Activated naive CD4-positive, alpha-beta T cell treated with anti-CD3 and anti-CD28 coated beads for 36 hours (primary cell): Measurements from ENCODE around the gene SLIT1. TPM values are rescaled to one million over a fixed set of nuclear protein-coding genes. Genes with fewer than 3 reads are reported as not detected.

ENCODE experiments used
- CTCF ChIA-PET: fragments of 350-600 bp; sonication (Branson Sonifier 250); formaldehyde crosslinking; loops from one replicate; lab custom pipeline; 2021; ENCODE audit warnings: antibody characterized with exemption; lab: Charles Lee
- DNase-seq: peaks from one replicate; pipeline ENCODE4 v3.0.0-alpha.2; 2020
- H3K27ac Mint-ChIP-seq: one replicate; pipeline ENCODE4 v1.8.0; 2021; ENCODE audit warnings: mild to moderate bottlenecking, mixed read lengths
- H3K27me3 Mint-ChIP-seq: one replicate; pipeline ENCODE4 v1.8.0; 2021; ENCODE audit warnings: low read depth, mixed read lengths
- H3K36me3 Mint-ChIP-seq: one replicate; pipeline ENCODE4 v1.8.0; 2021; ENCODE audit warnings: low read depth, mixed read lengths
- H3K4me1 Mint-ChIP-seq: one replicate; pipeline ENCODE4 v1.8.0; 2021; ENCODE audit warnings: low read depth, mixed read lengths
- H3K4me3 Mint-ChIP-seq: one replicate; pipeline ENCODE4 v1.8.0; 2021; ENCODE audit warnings: mild to moderate bottlenecking, moderate library complexity, mixed read lengths
- H3K9me3 Mint-ChIP-seq: one replicate; pipeline ENCODE4 v1.8.0; 2021; ENCODE audit warnings: mixed read lengths
- intact Hi-C: fragments of 100-400 bp; cut with micrococcal nuclease; formaldehyde crosslinking; loops from one replicate; pipeline ENCODE4 v1.15.1; 2023
- total RNA-seq, 2 experiments: library from RNA; stranded (reverse); gene quantifications; one replicate each; pipeline ENCODE4 v1.2.3, GENCODE V29; 2021

The SLIT1 gene
- total RNA-seq, 2 experiments from 2014 or later: 0.44 to 0.60 TPM

GRCh38 chr10:97074256-97075145, 111.3 kb downstream of the SLIT1 start:
- Mint-ChIP-seq H3K27ac (no peak overlapping the region), H3K4me3 (no peak overlapping the region), H3K36me3 (no peaks in the 10 kb centered on the region), H3K27me3 (peaks cover 26% of the 10 kb centered on the region), H3K9me3 (peaks cover 3% of the 10 kb centered on the region), H3K4me1 (peaks cover 7% of the 10 kb centered on the region)
- intact Hi-C loops: loop anchor here (5.0 kb wide), 1 partner anchor 328 kb away; the partner anchor contains the start of gene RRP12
- CTCF ChIA-PET: interaction anchor here (0.8 to 10.4 kb wide), 8 partner anchors 15 to 159 kb away, joined by 3 to 213 read pairs (median 6); no protein-coding TSS in a partner anchor
- no peak for DNase-seq

DNA sequence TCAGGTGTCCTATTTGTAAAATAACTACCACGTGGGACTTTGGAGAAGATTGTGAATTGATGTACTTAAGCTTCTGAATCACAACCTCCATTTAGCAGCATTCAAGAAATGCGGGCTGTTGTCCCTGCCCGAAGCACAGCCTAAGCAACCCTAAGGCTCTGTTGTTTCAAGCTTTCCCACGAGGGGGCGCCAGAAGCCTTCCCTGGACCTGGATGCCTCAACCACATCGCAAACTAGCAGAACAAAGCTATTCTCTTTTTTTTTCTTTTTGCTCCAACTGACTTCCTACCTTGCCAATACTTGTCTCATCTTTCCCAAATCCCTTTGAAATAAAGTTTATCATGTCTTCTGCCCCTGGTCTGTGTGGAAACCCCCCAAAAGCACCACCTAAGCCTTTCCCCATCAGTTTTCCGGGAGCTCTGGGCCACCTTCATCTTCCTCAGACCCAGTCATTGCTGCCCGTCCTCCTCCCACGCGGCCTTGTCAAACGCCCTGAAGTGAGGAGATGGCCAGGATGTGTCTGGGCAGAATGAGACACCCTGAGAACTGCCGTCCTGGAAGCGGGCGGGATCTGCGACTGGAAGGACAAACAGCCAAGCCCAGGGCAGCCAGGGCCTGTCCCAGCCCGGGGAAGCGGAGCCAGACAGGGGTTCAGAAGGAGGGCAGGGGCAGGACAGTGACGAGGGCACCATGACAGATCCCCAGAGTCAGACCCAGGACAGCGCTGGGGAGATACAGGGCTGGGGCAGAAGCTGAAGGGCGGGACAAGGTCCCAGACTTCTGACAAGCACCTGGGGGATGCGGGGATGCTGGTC, 112.7 kb downstream of the SLIT1 start:
- no peak overlapping the region for H3K27ac Mint-ChIP-seq
- peaks cover 3% of the 10 kb centered on the region for H3K9me3 Mint-ChIP-seq
- no peaks in the 10 kb centered on the region for H3K36me3 Mint-ChIP-seq
- DNase-seq: peak; percentile 94
- peaks cover 10% of the 10 kb centered on the region for H3K4me1 Mint-ChIP-seq
- intact Hi-C loops: loop anchor here (1.0 to 5.0 kb wide), 6 partner anchors 36 to 329 kb away; partner anchors contain the start of gene RRP12
- CTCF ChIA-PET: interaction anchor here (0.5 to 10.4 kb wide), 48 partner anchors 9 to 1306 kb away, joined by 3 to 213 read pairs (median 6); no protein-coding TSS in a partner anchor
- H3K27me3 Mint-ChIP-seq: peaks cover 25% of the 10 kb centered on the region
- H3K4me3 Mint-ChIP-seq: no peak overlapping the region

DNA sequence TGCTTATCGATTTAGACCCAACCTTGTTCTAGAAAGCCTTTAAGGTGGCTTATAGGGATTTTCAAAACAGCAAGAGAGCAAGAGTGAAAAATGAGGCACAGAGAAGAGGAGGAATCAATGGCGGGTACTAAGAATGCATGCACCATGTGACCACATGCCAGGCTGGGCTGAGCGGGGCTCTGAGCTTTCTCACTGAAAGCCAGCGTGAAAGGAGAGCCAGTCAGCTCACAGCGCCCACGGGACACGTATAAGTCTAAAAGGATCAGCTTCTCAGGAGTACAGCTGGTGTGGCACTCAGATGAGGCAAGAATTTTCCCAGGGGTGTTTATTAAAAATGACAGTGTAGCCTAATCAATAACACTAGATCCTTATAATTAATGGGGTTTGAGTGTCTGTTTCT, 114.3 kb downstream of the SLIT1 start:
- Mint-ChIP-seq H3K4me1 (peaks cover 10% of the 10 kb centered on the region), H3K4me3 (no peak overlapping the region), H3K36me3 (no peaks in the 10 kb centered on the region), H3K27me3 (peaks cover 27% of the 10 kb centered on the region), H3K9me3 (peaks cover 3% of the 10 kb centered on the region), H3K27ac (no peak overlapping the region)
- no peak for DNase-seq
- intact Hi-C loops: loop anchor here (5.0 kb wide), 1 partner anchor 331 kb away; the partner anchor contains the start of gene RRP12
- CTCF ChIA-PET: interaction anchor here (0.8 to 10.4 kb wide), 12 partner anchors 11 to 278 kb away, joined by 3 to 213 read pairs (median 8); no protein-coding TSS in a partner anchor

- Mint-ChIP-seq H3K4me1 (peaks cover 10% of the 10 kb centered on the region), H3K27ac (peak overlapping the region; percentile 7), H3K36me3 (no peaks in the 10 kb centered on the region), H3K27me3 (peaks cover 27% of the 10 kb centered on the region), H3K4me3 (no peak overlapping the region), H3K9me3 (peaks cover 3% of the 10 kb centered on the region)
- peak; percentile 67 for DNase-seq
- intact Hi-C loops: loop anchor here (5.0 kb wide), 1 partner anchor 333 kb away; the partner anchor contains the start of gene RRP12
- CTCF ChIA-PET: interaction anchor here (0.6 to 10.4 kb wide), 8 partner anchors 10 to 927 kb away, joined by 3 to 213 read pairs (median 4); no protein-coding TSS in a partner anchor
Measured at GRCh38 chr10:97069576-97070362, 116.0 kb downstream of the SLIT1 start.

- H3K4me3 Mint-ChIP-seq: no peak overlapping the region
- no peak overlapping the region for H3K27ac Mint-ChIP-seq
- no peak for DNase-seq
- peaks cover 10% of the 10 kb centered on the region for H3K4me1 Mint-ChIP-seq
- peaks cover 26% of the 10 kb centered on the region for H3K27me3 Mint-ChIP-seq
- no peaks in the 10 kb centered on the region for H3K36me3 Mint-ChIP-seq
- peaks cover 3% of the 10 kb centered on the region for H3K9me3 Mint-ChIP-seq
- CTCF ChIA-PET: interaction anchor here (0.7 to 2.2 kb wide), 6 partner anchors 10 to 927 kb away, joined by 3 to 8 read pairs (median 4); no protein-coding TSS in a partner anchor
- intact Hi-C loops: no loop called here
Measured at GRCh38 chr10:97069026-97069425, 116.7 kb downstream of the SLIT1 start.

DNA sequence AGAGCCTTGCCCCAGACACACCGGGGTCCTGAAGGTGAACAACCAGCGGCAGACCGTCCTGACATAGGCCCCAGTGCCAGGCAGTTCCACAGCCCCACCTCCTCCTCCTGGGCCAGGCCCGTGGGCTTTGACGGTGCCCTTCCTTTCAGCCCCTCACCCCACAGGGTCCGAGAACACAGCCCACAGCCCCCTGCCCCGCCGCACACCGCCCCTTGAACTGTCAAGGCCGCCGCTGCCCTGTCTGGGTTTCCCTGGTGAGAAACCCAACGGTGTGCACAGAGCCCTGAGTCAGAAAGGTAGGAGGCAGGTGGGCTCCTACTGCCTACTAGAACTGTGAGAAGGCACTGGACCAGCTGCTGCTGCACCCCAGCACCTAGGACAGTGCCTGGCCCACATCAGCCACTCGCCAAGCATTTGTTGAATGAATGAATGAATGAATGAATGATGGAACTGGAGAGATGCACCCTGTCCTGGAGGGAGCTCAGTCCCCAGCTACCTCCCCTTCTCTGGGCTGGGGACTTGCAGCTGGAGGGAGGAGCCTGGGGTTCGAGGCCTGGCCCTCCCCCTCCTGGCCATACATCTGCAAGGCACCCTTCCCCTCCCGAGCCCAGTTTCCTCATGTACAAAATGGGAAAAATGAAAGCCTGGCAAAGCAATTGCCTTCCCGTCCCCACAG, 117.9 kb downstream of the SLIT1 start:
- H3K36me3 Mint-ChIP-seq: no peaks in the 10 kb centered on the region
- no peak for DNase-seq
- no peak overlapping the region for H3K4me3 Mint-ChIP-seq
- H3K4me1 Mint-ChIP-seq: peaks cover 10% of the 10 kb centered on the region
- CTCF ChIA-PET: interaction anchor here (0.7 to 1.9 kb wide), 4 partner anchors 10 to 193 kb away, joined by 3 to 8 read pairs (median 3); no protein-coding TSS in a partner anchor
- H3K27me3 Mint-ChIP-seq: peaks cover 22% of the 10 kb centered on the region
- no peak overlapping the region for H3K27ac Mint-ChIP-seq
- H3K9me3 Mint-ChIP-seq: peaks cover 3% of the 10 kb centered on the region
- intact Hi-C loops: no loop called here

DNA sequence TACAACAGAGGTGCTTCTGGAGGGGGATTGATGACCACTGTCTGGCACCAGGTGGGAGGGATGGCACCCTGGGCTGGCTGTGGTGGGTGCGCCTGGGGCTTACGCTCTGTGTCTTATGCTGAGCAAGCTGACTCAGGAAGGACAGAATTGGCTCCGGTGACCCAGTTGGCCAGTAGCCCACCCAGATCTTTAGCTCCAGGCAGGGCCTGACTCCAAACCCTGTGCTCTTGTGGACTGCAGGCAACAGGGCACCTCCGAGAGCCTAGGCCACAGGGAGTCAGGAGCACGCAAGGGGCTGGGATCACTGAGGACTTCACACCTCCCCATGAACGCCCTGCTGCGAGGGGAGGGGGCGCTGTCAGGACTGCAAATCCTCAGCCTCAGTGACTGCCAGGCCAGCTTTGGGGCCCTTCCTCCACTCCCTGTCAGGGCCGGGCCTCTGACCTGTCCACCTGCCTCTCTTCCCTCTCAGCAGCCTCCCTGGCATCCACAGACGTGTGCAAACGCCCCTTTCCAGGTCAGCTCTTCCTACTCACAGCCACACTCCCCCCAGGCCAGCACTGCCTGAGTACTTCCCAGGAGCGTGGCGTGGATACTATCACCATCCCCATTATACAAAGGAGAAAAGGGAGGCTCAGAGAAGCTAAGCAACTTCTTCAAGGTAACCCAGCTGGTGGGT, 118.7 kb downstream of the SLIT1 start:
- intact Hi-C loops: no loop called here
- H3K27ac Mint-ChIP-seq: no peak overlapping the region
- H3K36me3 Mint-ChIP-seq: no peaks in the 10 kb centered on the region
- H3K4me1 Mint-ChIP-seq: peaks cover 10% of the 10 kb centered on the region
- H3K9me3 Mint-ChIP-seq: peaks cover 3% of the 10 kb centered on the region
- H3K27me3 Mint-ChIP-seq: peaks cover 19% of the 10 kb centered on the region
- DNase-seq: no peak
- CTCF ChIA-PET: interaction anchor here (1.3 kb wide), 1 partner anchor 144 kb away, joined by 3 read pairs; no protein-coding TSS in a partner anchor
- H3K4me3 Mint-ChIP-seq: no peak overlapping the region

- H3K4me3 Mint-ChIP-seq: no peak overlapping the region
- H3K27ac Mint-ChIP-seq: no peak overlapping the region
- CTCF ChIA-PET: interaction anchor here (1.5 kb wide), 1 partner anchor 145 kb away, joined by 3 read pairs; no protein-coding TSS in a partner anchor
- intact Hi-C loops: no loop called here
- H3K27me3 Mint-ChIP-seq: peaks cover 11% of the 10 kb centered on the region
- no peaks in the 10 kb centered on the region for H3K36me3 Mint-ChIP-seq
- DNase-seq: no peak
- peaks cover 3% of the 10 kb centered on the region for H3K9me3 Mint-ChIP-seq
- peaks cover 10% of the 10 kb centered on the region for H3K4me1 Mint-ChIP-seq
Measured at GRCh38 chr10:97065686-97066660, 119.8 kb downstream of the SLIT1 start.

DNA sequence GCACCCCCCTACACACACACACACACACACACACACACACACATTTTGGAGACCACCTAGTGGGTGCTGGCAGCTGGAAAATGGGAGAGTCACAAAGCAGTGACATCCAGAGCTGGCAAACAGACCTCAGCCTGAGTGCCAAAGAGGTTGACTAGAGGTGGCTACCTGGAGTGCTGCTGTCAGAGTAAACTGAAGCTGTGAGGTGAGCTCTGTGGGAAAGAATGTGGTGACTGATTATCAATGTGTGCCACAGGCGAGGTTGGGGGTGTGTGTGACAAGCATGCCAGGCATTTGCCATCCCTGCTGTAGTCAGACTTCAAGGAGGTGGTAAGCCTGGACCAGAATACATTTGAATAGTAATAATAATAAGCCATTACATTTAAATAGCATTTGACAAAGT, 120.6 kb downstream of the SLIT1 start:
- H3K9me3 Mint-ChIP-seq: peaks cover 3% of the 10 kb centered on the region
- H3K27ac Mint-ChIP-seq: no peak overlapping the region
- no peak for DNase-seq
- CTCF ChIA-PET: interaction anchor here (1.4 to 1.5 kb wide), 2 partner anchors 8 to 146 kb away, joined by 3 to 6 read pairs; no protein-coding TSS in a partner anchor
- H3K4me3 Mint-ChIP-seq: no peak overlapping the region
- H3K4me1 Mint-ChIP-seq: peaks cover 10% of the 10 kb centered on the region
- intact Hi-C loops: no loop called here
- no peaks in the 10 kb centered on the region for H3K36me3 Mint-ChIP-seq
- peaks cover 8% of the 10 kb centered on the region for H3K27me3 Mint-ChIP-seq
